Erythroblast (primary cell): ENCODE measurements around the gene DNMT1.

Experiments used
- GATA1 ChIP-seq: IDR thresholded peaks from 2 replicates; pipeline ENCODE4 v1.6.1; 2011; ENCODE audit warnings: low read depth, mild to moderate bottlenecking, control low read depth, low read length, moderate library complexity
- POLR2A ChIP-seq: IDR thresholded peaks from 2 replicates; pipeline ENCODE4 v1.6.1; 2011; ENCODE audit warnings: mild to moderate bottlenecking, low read length

DNA sequence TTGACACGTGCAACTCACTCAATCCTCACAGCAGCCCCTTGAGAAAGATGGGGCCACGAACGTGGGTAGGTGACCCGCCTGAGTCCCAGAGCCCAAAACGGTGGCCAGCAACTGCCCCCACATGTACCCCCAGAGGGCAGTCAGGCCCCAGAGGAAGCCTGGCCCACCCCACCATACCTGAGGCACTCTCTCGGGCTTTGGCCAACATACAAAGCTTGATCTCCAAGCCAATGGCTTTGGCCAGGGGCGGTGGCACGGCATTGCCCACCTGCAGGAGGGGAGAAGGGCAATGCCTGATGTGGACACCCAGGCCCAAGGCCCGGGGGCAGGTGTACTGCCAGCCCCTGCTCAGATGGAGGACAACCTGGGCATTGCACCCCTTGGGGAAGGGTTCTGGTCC lies 60.7 kb downstream of the DNMT1 start:
- no peak for TF ChIP-seq POLR2A
- TF ChIP-seq GATA1 = no peak
